Prostate gland (tissue), 2 donors: ENCODE data around the gene TSPOAP1. TPM values are rescaled to one million over a fixed set of nuclear protein-coding genes. Genes with fewer than 3 reads are reported as not detected.

Experiments used
- DNase-seq: peaks from one replicate; pipeline ENCODE4 v3.0.0-alpha.2; 2019; ENCODE audit warnings: low spot score
- H3K27ac ChIP-seq, 2 donors: fragments of 200-600 bp; sonication (generic); 2 replicates each; pipeline ENCODE4 v1.5.1; 2017 to 2019
- H3K27me3 ChIP-seq: fragments of 200-600 bp; sonication (generic); replicated peaks from 2 replicates; pipeline ENCODE4 v1.5.1; 2019; ENCODE audit not compliant: insufficient read depth
- H3K36me3 ChIP-seq, 2 donors: fragments of 200-600 bp; sonication (generic); 1 replicate in 1 of 2; 2 replicates in 1 of 2; pipeline versions ENCODE4 v1.5.1 to v1.8.1; 2017 to 2019
- H3K4me1 ChIP-seq: fragments of 200-600 bp; sonication (generic); replicated peaks from 2 replicates; pipeline ENCODE4 v1.5.1; 2019
- H3K4me3 ChIP-seq, 2 donors: fragments of 200-600 bp; sonication (generic); 2 replicates each; pipeline ENCODE4 v1.5.1; 2017 to 2019
- H3K9me3 ChIP-seq: fragments of 200-600 bp; sonication (generic); 2 replicates; pipeline ENCODE4 v1.5.1; 2017
- CTCF ChIP-seq, 4 experiments: fragments of 200-600 bp in 2 of 4; fragments of 450-650 bp in 2 of 4; sonication (generic) in 2 of 4; IDR thresholded peaks; 1 replicate in 3 of 4; 2 replicates in 1 of 4; pipeline ENCODE4 v1.5.1; 2016 to 2019; ENCODE audit warnings: antibody characterized with exemption in 4 of 4, mild to moderate bottlenecking in 2 of 4, moderate library complexity in 2 of 4
- POLR2A ChIP-seq: fragments of 450-650 bp; IDR thresholded peaks from one replicate; pipeline ENCODE4 v1.6.1; 2016; ENCODE audit warnings: antibody characterized with exemption, mild to moderate bottlenecking
- POLR2AphosphoS5 ChIP-seq: sonication (generic); formaldehyde crosslinking; IDR thresholded peaks from one replicate; pipeline ENCODE4 v1.6.1; 2017; ENCODE audit warnings: antibody characterized with exemption
- WGBS: methylation state at CpG from one replicate; pipeline ENCODE4 v1.1.5; 2018; 5-methylcytosine and 5-hydroxymethylcytosine counted together
- intact Hi-C: fragments of 100-400 bp; cut with DNase I; formaldehyde crosslinking; loops from one replicate; pipeline ENCODE4 v1.14.2; 2022
- total RNA-seq, 2 donors: library from RNA; depleted of rRNA; stranded (reverse); fragments of >200 nt; gene quantifications; one replicate each; pipeline ENCODE4 v1.1.0, GENCODE V29; 2016

The TSPOAP1 gene
- total RNA-seq, 2 donors from 2014 or later, result 22.7 to 26.5 TPM

GRCh38 chr17:58324409-58325288, 3.9 kb downstream of the TSPOAP1 start:
- 10% methylated on average over 36 of the region's 66 CpGs for WGBS
- Histone ChIP-seq H3K27ac (peak overlapping the region; percentile 59 to 67), H3K4me3 (peak overlapping the region; percentile 64), H3K36me3 (no peaks in the 10 kb centered on the region), H3K27me3 (no peaks in the 10 kb centered on the region), H3K4me1 (no peaks in the 10 kb centered on the region), H3K9me3 (no peaks in the 10 kb centered on the region)
- TF ChIP-seq POLR2AphosphoS5 (no peak), CTCF (IDR thresholded peaks at IDR 0.05) (no peak), POLR2A (no peak)
- intact Hi-C loops, result loop anchor here (5.0 kb wide), 1 partner anchor 93 kb away; the partner anchor contains the start of gene RNF43
- peak; percentile 35 for DNase-seq

GRCh38 chr17:58324056-58324408, 4.6 kb downstream of the TSPOAP1 start:
- H3K36me3 ChIP-seq, result no peaks in the 10 kb centered on the region
- no peaks in the 10 kb centered on the region for H3K9me3 ChIP-seq
- TF ChIP-seq POLR2AphosphoS5, result no peak
- TF ChIP-seq CTCF (IDR thresholded peaks at IDR 0.05), result no peak
- no peak for TF ChIP-seq POLR2A
- intact Hi-C loops, result loop anchor here (5.0 kb wide), 1 partner anchor 93 kb away; the partner anchor contains the start of gene RNF43
- H3K4me3 ChIP-seq, result peak overlapping the region; percentile 64
- no peaks in the 10 kb centered on the region for H3K4me1 ChIP-seq
- 8% methylated on average over 7 of the region's 13 CpGs for WGBS
- H3K27me3 ChIP-seq, result no peaks in the 10 kb centered on the region
- no peak for DNase-seq
- peak overlapping the region; percentile 59 to 67 for H3K27ac ChIP-seq

- intact Hi-C loops, result loop anchor here (5.0 kb wide), 1 partner anchor 94 kb away; the partner anchor contains the start of gene RNF43
- TF ChIP-seq POLR2AphosphoS5 (no peak), POLR2A (no peak), CTCF (IDR thresholded peaks at IDR 0.05) (no peak)
- Histone ChIP-seq H3K27ac (peak overlapping the region; percentile 59 to 67), H3K27me3 (no peaks in the 10 kb centered on the region), H3K36me3 (no peaks in the 10 kb centered on the region), H3K4me1 (no peaks in the 10 kb centered on the region), H3K4me3 (peak overlapping the region; percentile 64), H3K9me3 (no peaks in the 10 kb centered on the region)
- DNase-seq, result no peak
- 40% methylated on average over 8 of the region's 8 CpGs for WGBS
These were observed 5.1 kb downstream of the TSPOAP1 start for GRCh38 chr17:58323366-58324055.

- Histone ChIP-seq H3K9me3 (no peaks in the 10 kb centered on the region), H3K36me3 (no peaks in the 10 kb centered on the region), H3K4me1 (no peaks in the 10 kb centered on the region), H3K4me3 (no peak overlapping the region), H3K27ac (no peak overlapping the region), H3K27me3 (no peaks in the 10 kb centered on the region)
- no peak for DNase-seq
- intact Hi-C loops, result loop anchor here (5.0 kb wide), 1 partner anchor 95 kb away; the partner anchor contains the start of gene RNF43
- TF ChIP-seq POLR2A (no peak), CTCF (IDR thresholded peaks at IDR 0.05) (no peak), POLR2AphosphoS5 (no peak)
- 97% methylated on average over 9 of the region's 9 CpGs for WGBS
These were observed 5.9 kb downstream of the TSPOAP1 start for GRCh38 chr17:58322581-58323185.
